GM18511 (cell line): ENCODE data around the gene TEDDM1.

Experiments
- ATAC-seq: cut with Tn5 transposase; IDR thresholded peaks from one replicate; pipeline ENCODE4 v1.9.1; 2021; ENCODE audit warnings: mild to moderate bottlenecking, moderate library complexity; ENCODE audit not compliant: unreplicated experiment

Gene TEDDM1

DNA sequence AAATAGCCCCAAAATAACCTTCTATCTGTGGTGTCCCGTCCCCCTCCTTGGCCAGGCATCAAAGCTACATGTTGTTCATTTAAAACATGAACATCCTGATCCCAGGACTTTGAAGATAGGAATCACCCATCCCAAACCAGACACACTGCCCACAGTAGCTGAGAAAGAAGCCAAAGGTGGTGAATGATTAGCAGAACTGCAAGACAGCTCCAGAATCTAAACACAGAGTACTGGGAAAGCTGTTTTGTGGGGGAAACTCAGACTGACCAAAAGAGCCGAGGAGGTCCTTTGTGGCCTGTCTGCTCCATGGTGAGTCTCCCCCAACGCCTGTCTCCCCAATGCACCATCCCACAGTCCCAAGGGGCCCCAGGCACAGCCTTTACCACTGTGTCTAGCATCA, 7.3 kb upstream of the TEDDM1 start:
- no peak for ATAC-seq

DNA sequence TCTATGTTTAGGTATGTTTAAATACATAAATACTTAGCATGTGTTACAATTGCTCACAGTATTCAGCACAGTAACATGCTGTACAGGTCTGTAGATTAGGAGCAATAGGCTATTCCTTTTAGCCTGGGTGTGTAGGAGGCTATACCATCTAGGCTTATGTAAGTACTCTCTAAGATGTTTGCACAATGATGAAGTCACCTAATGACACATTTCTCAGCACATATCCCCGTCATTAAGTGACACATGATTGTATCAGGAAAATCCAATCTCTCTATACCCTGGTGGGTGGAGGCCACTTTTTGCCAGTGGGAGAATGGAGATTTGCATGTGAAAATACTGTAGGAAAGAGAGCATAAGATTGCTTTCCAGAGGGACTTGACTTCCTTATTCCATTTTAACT, 5.5 kb upstream of the TEDDM1 start:
- ATAC-seq, result no peak

DNA sequence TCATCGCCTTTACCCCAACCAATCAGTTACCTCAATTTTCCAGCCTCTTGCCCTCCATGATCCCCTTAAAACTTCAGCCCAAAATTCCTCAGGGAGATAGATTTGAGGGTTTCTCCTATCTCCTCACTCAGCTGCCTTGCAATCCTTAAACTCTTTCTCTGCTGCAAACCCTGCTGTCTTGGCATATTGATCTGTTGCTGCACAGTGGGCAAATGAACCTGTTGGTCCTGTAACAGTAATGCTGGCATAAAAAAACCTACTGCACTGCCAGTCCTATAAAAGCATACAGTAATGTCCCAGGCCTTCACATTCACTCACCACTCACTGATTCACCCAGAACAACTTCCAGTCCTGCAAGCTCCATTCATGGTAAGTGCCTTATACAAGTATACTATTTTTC, 5.1 kb upstream of the TEDDM1 start:
- no peak for ATAC-seq

DNA sequence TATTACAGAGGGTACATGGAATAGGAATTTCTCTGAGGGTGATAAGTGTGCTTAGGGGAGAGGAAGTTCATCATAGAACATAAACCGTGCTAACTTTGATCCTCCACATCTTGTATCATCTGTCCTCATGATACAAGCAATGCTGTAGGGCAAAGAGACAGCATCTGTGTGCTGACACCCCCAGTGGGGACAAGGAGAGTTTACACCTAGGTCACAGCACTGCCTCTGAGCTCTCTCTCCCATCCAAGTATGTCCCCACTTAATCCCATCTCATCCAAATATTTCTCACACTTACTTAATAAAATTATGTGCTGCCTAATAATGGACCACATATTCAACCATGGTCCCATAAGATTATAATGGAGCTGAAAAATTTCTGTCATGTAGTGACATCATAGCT, 4.3 kb upstream of the TEDDM1 start:
- ATAC-seq, result no peak

DNA sequence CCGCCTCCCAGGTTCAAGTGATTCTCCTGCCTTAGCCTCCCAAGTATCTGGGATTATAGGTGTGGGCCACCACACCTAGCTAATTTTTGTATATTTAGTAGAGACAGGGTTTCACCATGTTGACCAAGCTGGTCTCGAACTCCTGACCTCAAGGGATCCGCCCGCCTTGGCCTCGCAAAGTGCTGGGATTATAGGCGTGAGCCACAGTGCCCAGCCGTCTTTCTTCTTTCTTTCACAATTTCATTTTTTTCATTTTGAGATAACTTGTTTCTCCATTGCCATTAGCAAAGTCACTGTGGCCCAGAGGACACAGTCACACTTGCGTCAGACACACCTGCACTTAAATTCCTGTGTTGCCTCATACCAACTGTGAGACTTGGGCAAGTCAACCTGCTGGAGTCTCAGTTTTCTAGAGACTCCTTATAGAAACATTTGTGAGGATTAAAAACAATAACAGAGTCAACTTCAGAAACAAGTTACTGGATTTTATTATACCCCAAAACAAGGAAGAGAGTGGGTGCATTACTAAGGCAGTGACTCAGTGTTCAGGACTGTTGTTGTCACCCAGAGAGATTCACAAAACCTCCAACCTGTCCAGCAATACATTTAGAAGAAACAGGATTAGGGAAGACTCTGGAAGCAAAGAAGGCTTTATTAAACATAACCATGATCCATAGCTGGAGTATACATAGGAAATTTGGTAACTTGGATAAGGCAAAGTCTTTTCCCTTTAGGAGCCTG, 2.6 kb downstream of the TEDDM1 start:
- ATAC-seq, result no peak

DNA sequence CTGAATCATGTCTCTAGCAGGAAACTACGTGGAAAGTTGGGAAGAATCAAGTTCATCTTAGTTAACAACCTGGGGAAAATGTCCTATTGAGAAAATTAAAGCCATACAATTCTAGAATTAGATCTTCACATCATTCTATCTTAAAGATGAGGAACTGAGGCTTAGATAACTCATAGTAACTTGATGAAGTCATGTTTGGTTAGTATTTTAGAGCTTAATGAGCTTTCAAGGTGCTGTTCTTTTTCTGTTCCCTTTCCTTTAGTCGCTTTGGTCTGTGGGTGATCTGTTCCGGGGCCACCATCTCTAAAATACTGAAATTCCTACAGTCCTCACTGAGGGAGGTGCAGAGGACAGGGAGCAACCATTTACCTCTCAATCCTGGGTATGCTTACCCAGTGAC, 4.6 kb downstream of the TEDDM1 start:
- no peak for ATAC-seq

DNA sequence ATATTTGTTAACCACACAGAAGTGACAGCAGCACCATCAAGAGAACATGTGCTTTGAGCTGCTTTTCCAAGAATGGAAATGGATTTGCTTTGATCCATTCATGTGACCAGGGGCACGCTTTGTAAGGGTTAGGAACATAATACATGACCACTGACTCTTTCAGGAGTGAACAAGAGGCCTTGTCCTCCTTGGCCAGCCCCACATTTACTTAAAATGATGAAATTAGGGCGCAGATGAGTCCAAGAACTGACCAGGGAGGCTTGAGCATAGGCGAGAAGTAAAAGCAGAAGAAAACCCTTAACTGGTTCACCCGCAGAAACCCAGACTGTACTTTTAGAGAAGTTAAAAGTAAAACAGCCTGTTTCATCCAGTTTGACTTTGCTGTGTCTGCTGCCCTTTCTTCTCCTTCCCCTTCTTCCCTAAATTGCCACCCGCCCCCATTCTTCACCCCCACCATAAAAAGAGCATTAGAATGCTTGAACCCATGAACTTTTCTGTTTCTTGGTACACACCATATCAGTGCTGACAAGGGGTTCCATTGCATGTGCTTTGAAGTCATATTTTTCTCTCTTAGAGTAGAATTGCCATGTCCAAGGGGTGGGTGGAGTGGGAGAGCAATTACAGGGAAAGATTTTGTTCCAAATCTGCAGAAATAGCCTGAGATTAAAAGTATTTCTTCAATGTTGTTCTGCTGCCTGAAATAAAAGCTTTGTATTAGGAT, 6.3 kb downstream of the TEDDM1 start:
- ATAC-seq, result no peak

DNA sequence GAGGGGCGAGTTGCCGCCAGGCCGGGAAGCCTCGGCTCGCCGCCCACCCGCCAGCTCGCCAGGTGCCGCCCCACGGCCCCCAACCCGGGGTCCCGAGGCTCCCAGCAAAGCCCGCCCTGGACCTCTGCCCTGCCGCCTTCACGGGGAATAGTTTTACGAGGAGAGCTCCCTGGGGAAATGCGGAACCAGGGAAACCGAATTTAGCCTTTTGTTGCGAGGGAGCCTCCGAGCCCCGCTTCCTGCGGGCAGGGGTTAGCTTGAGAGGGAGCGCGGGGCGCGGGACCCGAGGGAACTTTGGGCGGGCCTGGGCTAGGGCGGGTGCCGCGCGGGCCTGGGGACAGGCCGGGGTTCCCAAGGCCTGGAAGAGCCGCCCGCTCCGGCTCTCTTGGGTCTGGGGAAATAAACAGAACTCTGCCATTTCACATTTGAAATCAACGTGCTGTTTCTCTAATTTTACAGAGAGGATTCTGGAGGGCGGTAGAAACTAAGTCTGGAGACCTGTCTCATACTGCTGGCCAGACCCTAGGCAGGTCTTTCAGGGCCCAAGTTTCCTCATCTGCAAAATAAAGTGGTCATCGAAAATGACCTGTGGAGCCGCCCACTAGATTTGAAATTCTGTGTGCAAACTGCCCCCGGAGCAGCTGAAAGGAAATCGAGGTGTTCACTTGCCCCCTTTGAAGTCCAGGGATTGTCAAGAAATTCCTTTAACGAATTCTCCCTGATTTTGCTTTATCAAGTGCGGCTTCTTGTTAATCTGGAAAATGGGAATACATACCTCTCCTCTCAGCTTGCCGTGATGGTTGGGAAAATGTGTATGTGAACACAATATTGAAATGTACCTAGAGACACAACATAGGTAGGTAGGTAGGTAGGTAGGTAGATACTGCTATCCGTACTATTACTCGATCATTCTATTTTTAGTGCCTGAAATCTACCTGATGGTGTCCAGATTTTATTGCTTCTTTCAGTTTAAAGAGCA, 8.1 kb downstream of the TEDDM1 start:
- peak; percentile 9 for ATAC-seq

DNA sequence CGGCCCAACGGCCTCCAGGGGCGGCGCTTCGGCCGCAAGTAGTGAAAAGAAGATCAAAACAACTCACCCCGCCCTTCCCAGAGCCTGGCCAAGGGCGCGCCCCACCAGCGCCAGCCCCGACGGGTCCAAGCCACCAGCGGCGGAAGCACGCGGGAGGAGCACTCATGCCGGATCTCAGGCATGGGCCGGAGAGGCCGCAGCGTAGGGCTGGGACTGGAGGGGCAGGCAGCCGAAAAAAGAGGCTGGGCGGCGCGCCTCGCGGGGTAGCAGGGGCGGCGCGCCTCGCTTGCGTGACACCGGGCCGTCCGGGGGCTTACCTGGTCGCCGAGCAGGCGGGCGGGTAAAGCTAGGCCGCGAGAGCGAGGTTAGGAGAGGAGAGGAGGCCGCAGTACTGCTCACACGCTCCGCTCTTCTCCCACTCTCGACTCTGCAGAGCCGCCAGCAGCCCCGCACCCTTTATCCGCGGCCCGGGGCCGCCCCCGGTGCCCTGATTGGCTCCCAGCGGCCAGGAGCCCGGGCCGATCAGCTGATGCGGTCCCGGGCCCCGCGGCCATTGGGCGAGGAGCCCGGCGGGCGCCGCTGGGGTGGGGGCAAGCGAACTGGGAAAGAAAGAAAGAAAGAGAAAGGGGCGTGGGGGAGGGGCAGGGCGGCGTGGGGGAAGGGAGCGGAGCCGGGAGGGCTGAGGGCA, 9.0 kb downstream of the TEDDM1 start, which contains the start of gene GLUL:
GLUL (minus strand) TSS at position 429 of the 688 bp plus-strand sequence. CDS start 3,053 bp downstream, outside the sequence.
- peak; percentile 79 for ATAC-seq

DNA sequence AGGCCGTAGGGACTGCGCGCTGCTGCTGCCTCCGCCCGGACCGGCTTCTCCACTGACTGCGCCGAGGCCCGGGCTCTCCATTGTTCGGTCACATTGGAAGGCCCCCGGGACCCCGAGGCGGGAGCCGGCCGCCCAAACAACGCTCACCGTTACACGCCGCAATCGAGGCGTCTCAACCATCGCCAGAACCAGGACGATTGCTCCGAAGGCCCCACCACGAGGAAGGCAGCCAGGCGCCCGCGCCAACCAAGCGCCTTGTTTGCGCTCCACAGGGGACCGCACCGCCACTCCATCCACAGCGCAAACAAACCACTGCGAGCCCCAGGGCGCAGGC, 9.5 kb downstream of the TEDDM1 start:
- ATAC-seq, result peak; percentile 7

DNA sequence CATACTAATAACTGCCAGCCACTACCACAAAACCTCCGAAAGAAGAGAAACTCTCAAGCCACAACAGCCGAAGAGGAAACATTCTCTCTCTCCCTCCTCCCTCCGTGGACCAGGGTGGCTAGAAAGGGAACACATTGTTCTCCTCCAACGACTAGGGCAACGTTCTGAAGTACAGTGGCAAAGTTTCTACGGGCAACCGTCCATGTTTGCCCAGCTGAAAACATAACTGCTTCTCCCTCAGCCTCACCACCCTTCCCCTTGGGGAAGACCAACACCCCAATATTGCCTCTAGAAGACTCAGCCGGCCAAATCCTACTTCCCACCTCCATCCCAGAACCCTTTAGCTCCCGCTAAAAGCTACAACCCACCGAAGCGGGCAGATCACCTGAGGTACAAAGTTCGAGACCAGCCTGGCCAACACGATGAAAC, 10.8 kb downstream of the TEDDM1 start:
- ATAC-seq, result no peak

DNA sequence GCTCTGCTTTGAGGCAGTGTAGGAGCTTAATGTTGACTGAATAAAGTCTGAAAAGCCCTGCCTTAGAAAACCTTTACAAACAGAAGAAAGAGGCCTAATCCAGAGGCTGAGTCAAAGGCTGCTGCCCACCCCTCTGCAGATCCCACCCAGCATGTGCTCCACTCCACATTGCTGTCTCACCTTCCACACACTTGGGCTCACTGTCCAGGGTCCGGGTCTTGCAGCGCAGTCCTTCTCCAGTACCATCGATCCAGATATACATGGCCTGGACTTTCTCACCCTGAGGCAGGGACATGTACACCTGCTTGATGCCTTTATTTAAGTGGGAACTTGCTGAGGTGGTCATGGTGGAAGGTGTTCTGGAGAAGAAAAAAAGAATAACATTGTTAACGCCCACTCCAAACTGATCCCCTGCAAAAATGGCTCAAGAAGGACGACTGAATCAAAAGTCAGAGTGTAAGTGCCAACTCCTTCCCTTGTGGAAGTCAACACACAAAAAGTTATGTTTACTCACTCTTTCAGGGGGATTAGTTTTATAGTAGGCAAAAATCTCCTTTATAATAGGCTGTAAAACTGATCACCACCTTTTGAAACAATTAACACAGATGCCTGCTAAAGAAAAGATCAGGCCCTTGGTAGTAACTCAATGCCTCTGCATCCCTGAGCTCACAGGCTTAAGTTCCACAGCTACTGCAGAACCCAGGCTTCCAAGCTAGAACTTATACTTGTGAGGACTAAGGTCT, 11.9 kb downstream of the TEDDM1 start:
- ATAC-seq, result no peak

DNA sequence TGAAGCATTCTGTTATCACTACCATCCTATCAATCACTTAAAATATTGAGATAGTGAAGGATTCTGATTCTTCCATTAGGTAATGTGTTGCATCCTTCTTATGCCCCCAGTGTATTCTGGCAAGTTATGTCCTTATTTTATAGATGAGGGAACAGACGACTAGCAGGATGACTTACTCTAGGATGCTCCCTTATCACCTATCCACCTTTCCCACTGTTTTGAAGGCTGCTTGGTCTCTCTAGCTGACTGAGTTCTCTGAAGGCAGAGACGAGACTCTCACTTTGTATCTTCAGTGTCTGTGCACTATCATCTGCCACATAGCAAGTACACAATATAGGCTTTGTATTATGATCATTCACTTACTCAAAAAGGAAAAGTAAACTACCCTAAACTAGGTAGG, 12.9 kb downstream of the TEDDM1 start:
- ATAC-seq, result no peak

DNA sequence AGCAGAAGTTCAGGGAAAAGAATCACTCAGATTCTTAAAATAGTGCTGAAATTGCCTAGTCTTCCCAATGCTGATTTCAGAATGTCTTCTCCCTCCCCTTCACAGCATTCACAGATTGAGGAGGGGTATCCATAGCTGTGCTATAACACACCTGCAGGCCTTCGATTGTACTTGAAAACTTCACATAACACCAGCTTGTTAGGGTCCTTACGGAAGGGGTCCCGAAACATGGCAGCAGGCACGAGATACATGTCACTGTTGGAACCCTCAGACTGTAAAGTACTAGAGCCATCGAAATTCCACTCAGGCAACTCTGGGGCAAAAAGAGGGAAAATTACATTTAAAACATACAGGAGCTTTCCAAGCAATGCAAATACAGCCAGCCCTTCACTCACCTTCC, 13.5 kb downstream of the TEDDM1 start:
- no peak for ATAC-seq

DNA sequence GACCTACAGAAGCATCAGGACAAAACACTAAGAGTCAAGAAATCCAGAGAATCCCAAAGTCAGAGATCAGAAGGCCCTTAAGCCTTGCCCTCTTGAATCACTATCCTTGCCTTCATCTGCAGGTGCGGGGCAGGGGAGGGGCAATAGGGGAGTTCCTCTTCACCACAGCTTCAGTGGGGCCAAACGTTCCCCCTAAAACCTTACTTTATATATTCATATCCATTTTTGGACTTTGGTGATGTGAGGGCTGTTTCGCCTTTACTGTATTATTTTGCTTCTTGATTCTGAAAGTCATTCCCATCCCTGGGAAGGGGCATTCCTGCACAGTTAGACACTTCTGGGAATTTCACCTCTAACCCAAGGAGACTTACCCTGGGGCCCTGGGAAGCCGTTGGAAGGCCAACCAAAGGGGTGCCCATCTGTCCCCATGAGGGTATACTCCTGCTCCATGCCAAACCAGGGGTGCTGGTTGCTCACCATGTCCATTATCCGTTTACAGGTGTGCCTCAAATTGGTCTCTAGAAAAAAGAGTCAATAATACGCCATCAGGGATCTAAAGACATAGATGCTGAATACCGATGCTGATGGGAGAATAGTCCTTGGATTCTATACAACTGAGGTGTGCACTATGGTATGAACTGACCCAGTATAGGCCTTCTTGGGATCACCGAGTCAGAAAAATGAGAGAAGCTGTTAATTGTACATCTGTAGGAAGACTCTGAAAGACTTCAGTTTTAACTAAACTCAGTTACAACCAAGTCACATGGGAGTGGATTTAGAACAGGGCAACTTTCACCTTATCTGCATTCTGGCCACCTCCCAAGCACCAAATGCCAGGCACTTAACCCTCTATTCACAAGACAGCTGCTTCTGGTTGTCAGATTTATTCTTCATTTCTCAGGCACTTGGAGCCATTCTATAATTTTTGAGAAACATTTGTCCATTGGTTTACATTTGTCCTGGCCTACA, 14.3 kb downstream of the TEDDM1 start:
- no peak for ATAC-seq

DNA sequence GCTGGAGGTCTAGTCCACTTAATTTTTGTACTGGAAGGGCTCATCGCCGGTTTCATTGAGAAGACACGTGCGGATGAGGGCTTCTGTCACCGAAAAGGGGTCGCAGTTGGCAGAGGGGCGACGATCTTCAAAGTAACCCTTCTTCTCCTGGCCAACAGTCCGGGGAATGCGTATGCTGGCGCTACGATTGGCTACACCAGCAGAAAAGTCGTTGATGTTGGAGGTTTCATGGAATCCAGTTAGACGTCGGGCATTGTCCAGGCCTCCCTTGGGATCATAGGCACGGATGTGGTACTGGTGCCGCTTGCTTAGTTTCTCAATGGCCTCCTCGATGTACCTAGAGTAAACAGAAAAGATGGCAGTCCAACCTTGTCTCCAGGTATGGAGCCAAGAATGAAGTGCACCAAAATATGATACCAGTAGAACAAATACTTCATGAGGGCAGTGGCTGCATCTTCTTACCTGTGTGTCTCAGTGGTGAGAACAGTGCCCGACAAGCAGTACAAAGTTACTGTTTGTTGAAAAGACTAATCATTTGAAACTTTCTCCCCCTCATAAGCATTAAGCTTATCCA, 16.0 kb downstream of the TEDDM1 start:
- no peak for ATAC-seq

DNA sequence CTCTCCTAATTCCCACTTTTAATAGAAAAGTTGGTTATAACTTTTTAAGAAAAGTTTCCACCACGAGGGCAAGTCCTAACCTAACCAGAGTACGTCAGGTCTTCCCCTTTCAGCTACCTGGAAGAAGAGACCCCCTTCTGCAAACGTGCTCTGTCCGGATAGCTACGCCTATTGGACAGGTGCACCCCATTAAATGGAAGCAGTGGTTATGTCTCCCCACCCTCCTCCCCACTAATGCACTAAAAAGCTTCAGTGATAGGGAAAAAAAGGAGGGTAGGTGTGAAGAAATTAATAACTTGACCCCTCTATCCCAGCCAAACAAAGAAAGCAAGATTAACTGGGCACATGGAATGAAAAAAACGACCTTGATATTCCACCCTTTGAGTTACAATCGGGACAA, 16.5 kb downstream of the TEDDM1 start:
- ATAC-seq, result no peak

DNA sequence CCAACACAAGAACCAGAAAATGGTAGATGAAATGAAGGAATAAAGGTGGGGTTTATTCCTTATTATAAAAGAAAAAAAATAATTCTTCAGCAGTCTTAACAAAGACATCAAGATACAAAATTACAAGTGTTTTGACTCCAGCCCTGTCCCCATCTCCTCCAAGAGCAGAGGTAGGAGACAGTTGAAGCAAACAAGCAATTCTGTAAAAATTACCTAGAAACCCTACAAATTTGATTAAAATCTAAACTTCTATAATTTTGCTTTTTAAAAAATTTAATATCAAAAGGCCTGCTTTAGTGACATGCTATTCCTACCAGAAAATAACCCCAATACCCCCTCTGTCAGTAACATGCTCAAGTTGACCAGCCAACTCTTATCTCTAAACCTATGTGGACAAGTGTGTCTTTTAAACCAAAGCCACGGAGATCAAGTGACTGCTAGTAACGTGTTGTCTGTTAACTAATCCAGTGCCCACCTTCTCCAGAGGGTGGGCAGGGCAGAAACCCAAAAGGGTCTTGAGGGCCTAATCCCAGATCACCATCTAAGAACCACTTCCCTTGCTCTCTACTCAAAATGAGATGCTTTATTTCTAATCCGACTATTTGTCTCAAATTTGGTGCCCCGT, 17.3 kb downstream of the TEDDM1 start:
- ATAC-seq, result no peak
